T-helper 17 cell (primary cell): ENCODE measurements around the gene COL4A1. TPM values are rescaled to one million over a fixed set of nuclear protein-coding genes. Genes with fewer than 3 reads are reported as not detected.

Source experiments
- ATAC-seq: fragments of 150-1000 bp; cut with Tn5 transposase; 2 replicates; pipeline ENCODE4 v1.10.0; 2021; ENCODE audit warnings: mild to moderate bottlenecking, moderate library complexity
- DNase-seq, 3 donors: peaks; one replicate each; pipeline versions ENCODE4 v3.0.0 to v3.0.0-alpha.2; 2020 to 2021
- H3K9me3 ChIP-seq: one replicate; pipeline ENCODE4 v1.7.0; 2013; ENCODE audit warnings: low read length, mild to moderate bottlenecking; ENCODE audit not compliant: control insufficient read depth, poor library complexity, severe bottlenecking
- H3K27ac Mint-ChIP-seq: one replicate; pipeline ENCODE4 v1.8.0; 2022; ENCODE audit warnings: mild to moderate bottlenecking, moderate library complexity, mixed read lengths
- H3K27me3 Mint-ChIP-seq: one replicate; pipeline ENCODE4 v1.8.0; 2022; ENCODE audit warnings: mixed read lengths
- H3K36me3 Mint-ChIP-seq: one replicate; pipeline ENCODE4 v1.8.0; 2022; ENCODE audit warnings: low read depth, mixed read lengths
- H3K4me1 Mint-ChIP-seq: one replicate; pipeline ENCODE4 v1.8.0; 2022; ENCODE audit warnings: mild to moderate bottlenecking, mixed read lengths
- H3K4me3 Mint-ChIP-seq: one replicate; pipeline ENCODE4 v1.8.0; 2022; ENCODE audit warnings: mild to moderate bottlenecking, moderate library complexity, mixed read lengths
- total RNA-seq, 4 donors: library from RNA in 2 of 4; stranded (reverse) in 2 of 4; gene quantifications; one replicate each; pipeline ENCODE4 v1.2.3 and lab custom pipeline; 2022 to 2026

COL4A1 gene
- total RNA-seq, 2 donors from 2014 or later: 0.37 TPM; not detected in 1

GRCh38 chr13:110102053-110102452 lies 204.9 kb downstream of the COL4A1 start:
- Mint-ChIP-seq H3K4me1 (no peaks in the 10 kb centered on the region), H3K36me3 (peaks cover 2% of the 10 kb centered on the region), H3K27me3 (peaks cover 5% of the 10 kb centered on the region), H3K27ac (no peak overlapping the region), H3K4me3 (no peak overlapping the region)
- H3K9me3 ChIP-seq: no peaks in the 10 kb centered on the region
- ATAC-seq (no peak), DNase-seq (no peak)

- no peak overlapping the region for H3K27ac Mint-ChIP-seq
- no peak for ATAC-seq
- no peak overlapping the region for H3K4me3 Mint-ChIP-seq
- no peaks in the 10 kb centered on the region for H3K36me3 Mint-ChIP-seq
- H3K9me3 ChIP-seq: peaks cover 3% of the 10 kb centered on the region
- no peak for DNase-seq
- H3K4me1 Mint-ChIP-seq: no peaks in the 10 kb centered on the region
- H3K27me3 Mint-ChIP-seq: no peaks in the 10 kb centered on the region
Measured at GRCh38 chr13:110099922-110100321, 207.0 kb downstream of the COL4A1 start.

Other genes starting within 250 kb of the COL4A1 start
- 1 to 10 TPM in 1 of 2 donors, under 1 TPM in 1; 0.07 to 1.9 TPM for gene COL4A2, start 127 bp upstream of the COL4A1 start, total RNA-seq